ENCODE results near the gene CDK5. TPM values are rescaled to one million over a fixed set of nuclear protein-coding genes. Genes with fewer than 3 reads are reported as not detected.

The CDK5 gene
- total and polyA plus RNA-seq, 9 of the 15 experiments (the other 6 are each of a cell fraction or from before 2014, with no cell fraction given), result 3.2 to 38.0 (median 27.5) TPM

GRCh38 chr7:151076863-151077704 is 19.4 kb upstream of the CDK5 start:
- intact Hi-C loops (cut with micrococcal nuclease), result no loop called here
- POLR2A ChIA-PET, result interaction anchor here (0.7 to 2.8 kb wide), 10 partner anchors 9 to 76 kb away, joined by 3 to 18 read pairs (median 4); partner anchors contain the start of genes ABCB8, AGAP3 and ASIC3
- H3K9ac ChIP-seq (ENCODE audit: insufficient read depth in 1 of 2, low read depth in 2 of 2, low read length in 2 of 2), result peak overlapping the region in 1 of 2 experiments; percentile 6; a peak in 2 of 4 replicates
- peak; percentile 79 for TF ChIP-seq POLR2G (IDR thresholded peaks at IDR 0.05; ENCODE audit: low read depth, low read length)
- TF ChIP-seq BRF1 (IDR thresholded peaks at IDR 0.05; ENCODE audit: borderline replicate concordance, extremely low read depth, insufficient read length), result no peak
- no peak for TF ChIP-seq ZNF324 (CRISPR knock-in tag; IDR thresholded peaks at IDR 0.05)
- peak; percentile 57 for TF ChIP-seq POLR2A (conservative IDR thresholded peaks at IDR 0.05)
- no peak for TF ChIP-seq BACH1 (tag; IDR thresholded peaks at IDR 0.05)
- no peak for TF ChIP-seq THAP7 (CRISPR knock-in tag; IDR thresholded peaks at IDR 0.05)
- TF ChIP-seq EP400 (IDR thresholded peaks at IDR 0.05), result no peak
- no peak for TF ChIP-seq CHD7 (IDR thresholded peaks at IDR 0.05; ENCODE audit: low read depth, low read length)

More at GRCh38 chr7:151076863-151077704, 19.4 kb upstream of the CDK5 start:
- DNase-seq (ENCODE audit: extremely low read depth in 1 of 4, low spot score in 3 of 4) (peak in 1 of 4 experiments; percentile 46), FAIRE-seq (no peak), ATAC-seq (no peak)
- H3K9me1 ChIP-seq (ENCODE audit: control insufficient read depth, insufficient read depth, low read length), result no peaks in the 10 kb centered on the region
- H3K79me2 ChIP-seq (ENCODE audit: control insufficient read depth, insufficient read depth, low read length), result peaks cover 35% of the 10 kb centered on the region
- H3K27ac ChIP-seq (ENCODE audit: extremely low read depth, low read depth, low read length), result no peak overlapping the region
- peaks cover 82% of the 10 kb centered on the region for H3K36me3 ChIP-seq (ENCODE audit: control insufficient read depth, insufficient read depth, low read length)
- peaks cover 29 to 78% of the 10 kb centered on the region in 2 experiments for H3K4me1 ChIP-seq (replicated peaks in 1 of 2; ENCODE audit: control insufficient read depth in 2 of 2, insufficient read depth in 2 of 2, low read length in 2 of 2)
- CTCF ChIA-PET (ENCODE audit: low intra/inter-chr PET ratio), result no interaction called here
- BruUV-seq (replicated peaks), result no TSS peak
- H3K4me2 ChIP-seq (ENCODE audit: insufficient read depth, low read length), result no peak overlapping the region
- peaks cover 5% of the 10 kb centered on the region for H4K20me1 ChIP-seq (replicated peaks; ENCODE audit: control insufficient read depth, insufficient read depth, low read length)
- no peak overlapping the region for H2AFZ ChIP-seq (ENCODE audit: low read depth, low read length)
- WGBS (ENCODE audit: insufficient coverage, low coverage, missing lambda C conversion rate), result 93% methylated on average over 32 of the region's 33 CpGs
- H3K4me3 ChIP-seq, result no peak overlapping the region
- H3K27me3 ChIP-seq (ENCODE audit: control insufficient read depth in 2 of 2, insufficient read depth in 2 of 2, low read length in 2 of 2), result no peaks in the 10 kb centered on the region
- in situ Hi-C loops (cut with MboI), result no loop called here
- H3K9me3 ChIP-seq (replicated peaks; ENCODE audit: control insufficient read depth, insufficient read depth, low read depth, low read length), result no peaks in the 10 kb centered on the region

Measured in K562 (cell line).